ENCODE results near the gene ASXL3.
A peak's percentile ranks its signal among the peaks of the same experiment; 100 is the strongest.

Gene ASXL3

GRCh38 chr18:33666915-33667314 is 88.9 kb downstream of the ASXL3 start:
- Histone ChIP-seq H3K36me3 (replicated peaks; ENCODE audit: insufficient read depth, low read length) (no peaks in the 10 kb centered on the region), H3K9ac (ENCODE audit: low read length) (no peak overlapping the region), H3K4me1 (ENCODE audit: low read length) (peaks cover 31% of the 10 kb centered on the region), H4K20me1 (ENCODE audit: insufficient read depth, low read length) (no peaks in the 10 kb centered on the region), H3K4me3 (ENCODE audit: low read length) (no peak overlapping the region), H3K4me2 (ENCODE audit: low read depth, low read length) (no peak overlapping the region), H3F3A (ENCODE audit: insufficient read depth, low read length) (peaks cover 8% of the 10 kb centered on the region), H2AFZ (ENCODE audit: low read length) (no peak overlapping the region), H3K27me3 (replicated peaks; ENCODE audit: insufficient read depth, low read length) (no peaks in the 10 kb centered on the region), H3K27ac (ENCODE audit: low read length) (peak overlapping the region; percentile 50; the same call in 1 of the 2 replicates), H3K79me2 (ENCODE audit: low read length) (no peaks in the 10 kb centered on the region), H3K9me3 (replicated peaks; ENCODE audit: insufficient read depth, low read length) (no peaks in the 10 kb centered on the region), H3K9me2 (replicated peaks; ENCODE audit: insufficient read depth, low read length) (no peaks in the 10 kb centered on the region)
- TF ChIP-seq CTCF (IDR thresholded peaks at IDR 0.05; ENCODE audit: low read length): no peak
- TF ChIP-seq EZH2 (optimal IDR thresholded peaks at IDR 0.05; ENCODE audit: low read depth, low read length): no peak
- no peak for TF ChIP-seq EZH2phosphoT487 (IDR thresholded peaks at IDR 0.05; ENCODE audit: low read length)
- DNase-seq: peak; percentile 82

GRCh38 chr18:33669589-33669988 is 91.6 kb downstream of the ASXL3 start:
- Histone ChIP-seq H3K79me2 (ENCODE audit: low read length) (no peaks in the 10 kb centered on the region), H3K9ac (ENCODE audit: low read length) (no peak overlapping the region), H2AFZ (ENCODE audit: low read length) (no peak overlapping the region), H3K4me3 (ENCODE audit: low read length) (no peak overlapping the region), H3K9me2 (replicated peaks; ENCODE audit: insufficient read depth, low read length) (no peaks in the 10 kb centered on the region), H3K4me1 (ENCODE audit: low read length) (peaks cover 36% of the 10 kb centered on the region), H3K36me3 (replicated peaks; ENCODE audit: insufficient read depth, low read length) (no peaks in the 10 kb centered on the region), H3F3A (ENCODE audit: insufficient read depth, low read length) (peaks cover 8% of the 10 kb centered on the region), H3K27me3 (replicated peaks; ENCODE audit: insufficient read depth, low read length) (no peaks in the 10 kb centered on the region), H3K9me3 (replicated peaks; ENCODE audit: insufficient read depth, low read length) (no peaks in the 10 kb centered on the region), H4K20me1 (ENCODE audit: insufficient read depth, low read length) (no peaks in the 10 kb centered on the region), H3K4me2 (ENCODE audit: low read depth, low read length) (peak overlapping the region; percentile 20; the same call in 1 of the 2 replicates), H3K27ac (ENCODE audit: low read length) (no peak overlapping the region)
- DNase-seq: no peak
- no peak for TF ChIP-seq EZH2 (optimal IDR thresholded peaks at IDR 0.05; ENCODE audit: low read depth, low read length)
- no peak for TF ChIP-seq EZH2phosphoT487 (IDR thresholded peaks at IDR 0.05; ENCODE audit: low read length)
- no peak for TF ChIP-seq CTCF (IDR thresholded peaks at IDR 0.05; ENCODE audit: low read length)

- Histone ChIP-seq H3K36me3 (replicated peaks; ENCODE audit: insufficient read depth, low read length) (no peaks in the 10 kb centered on the region), H3K4me1 (ENCODE audit: low read length) (peaks cover 36% of the 10 kb centered on the region), H3K9ac (ENCODE audit: low read length) (no peak overlapping the region), H3F3A (ENCODE audit: insufficient read depth, low read length) (peaks cover 8% of the 10 kb centered on the region), H3K27ac (ENCODE audit: low read length) (peak overlapping the region; percentile 50; the same call in 1 of the 2 replicates), H2AFZ (ENCODE audit: low read length) (no peak overlapping the region), H3K9me2 (replicated peaks; ENCODE audit: insufficient read depth, low read length) (no peaks in the 10 kb centered on the region), H3K27me3 (replicated peaks; ENCODE audit: insufficient read depth, low read length) (no peaks in the 10 kb centered on the region), H3K79me2 (ENCODE audit: low read length) (no peaks in the 10 kb centered on the region), H3K9me3 (replicated peaks; ENCODE audit: insufficient read depth, low read length) (no peaks in the 10 kb centered on the region), H3K4me3 (ENCODE audit: low read length) (0 out of 2 replicates have a peak overlapping the region, but pooled peaks have one; percentile 4), H4K20me1 (ENCODE audit: insufficient read depth, low read length) (no peaks in the 10 kb centered on the region), H3K4me2 (ENCODE audit: low read depth, low read length) (peak overlapping the region; percentile 48; the same call in 1 of the 2 replicates)
- no peak for TF ChIP-seq EZH2 (optimal IDR thresholded peaks at IDR 0.05; ENCODE audit: low read depth, low read length)
- no peak for TF ChIP-seq EZH2phosphoT487 (IDR thresholded peaks at IDR 0.05; ENCODE audit: low read length)
- no peak for TF ChIP-seq CTCF (IDR thresholded peaks at IDR 0.05; ENCODE audit: low read length)
- peak; percentile 82 for DNase-seq
Observed at GRCh38 chr18:33670029-33670428, 92.0 kb downstream of the ASXL3 start.

Data from MM.1S (cell line).